OCI-M2 (cell line): ENCODE data around the gene ITGB1.
"Not testable (repeated sequence)": the region's sequence is repeated elsewhere in the genome, so short reads cannot be mapped to it uniquely, and the experiment has no call there.

ENCODE experiments used
- DNase-seq: peaks from one replicate; lab custom pipeline; 2025; ENCODE audit not compliant: unreplicated experiment; lab: John Stamatoyannopoulos, UW

ITGB1 gene

GRCh38 chr10:32980558-32981468 is 22.8 kb upstream of the ITGB1 start:
- peak; percentile 51 for DNase-seq

DNA sequence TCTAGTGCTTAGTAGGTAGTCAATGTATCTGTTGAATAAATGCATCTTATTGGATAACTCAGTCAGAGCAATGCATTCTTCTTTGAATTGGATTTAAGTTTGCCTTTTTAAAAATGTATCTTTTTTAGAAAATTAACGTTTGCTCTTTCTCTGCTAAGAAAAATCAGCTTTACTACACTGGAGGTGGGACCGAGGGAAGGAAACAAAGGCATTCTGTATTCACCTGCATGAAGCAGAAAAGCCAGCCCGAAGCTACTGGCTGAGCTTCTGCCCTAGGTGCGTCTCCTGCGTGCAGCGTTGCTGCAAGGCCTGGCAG is 22.2 kb upstream of the ITGB1 start:
- DNase-seq, result no peak

DNA sequence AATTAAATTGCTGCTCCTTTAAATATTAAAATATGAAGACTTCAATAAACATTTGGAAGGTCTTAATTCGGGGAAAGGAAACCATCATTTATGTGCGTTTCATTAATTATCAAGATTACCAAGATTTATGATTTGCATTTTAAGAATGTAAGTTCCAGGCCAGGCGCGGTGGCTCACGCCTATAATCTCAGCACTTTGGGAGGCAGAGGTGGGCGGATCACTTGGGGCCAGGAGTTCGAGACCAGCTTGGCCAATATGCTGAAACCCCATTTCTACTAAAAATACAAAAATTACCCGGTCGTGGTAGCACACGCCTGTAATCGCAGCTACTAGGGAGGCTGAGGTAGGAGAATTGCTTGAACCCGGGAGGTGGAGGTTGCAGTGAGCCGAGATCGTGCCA is 21.7 kb upstream of the ITGB1 start:
- not testable (repeated sequence) for DNase-seq

DNA sequence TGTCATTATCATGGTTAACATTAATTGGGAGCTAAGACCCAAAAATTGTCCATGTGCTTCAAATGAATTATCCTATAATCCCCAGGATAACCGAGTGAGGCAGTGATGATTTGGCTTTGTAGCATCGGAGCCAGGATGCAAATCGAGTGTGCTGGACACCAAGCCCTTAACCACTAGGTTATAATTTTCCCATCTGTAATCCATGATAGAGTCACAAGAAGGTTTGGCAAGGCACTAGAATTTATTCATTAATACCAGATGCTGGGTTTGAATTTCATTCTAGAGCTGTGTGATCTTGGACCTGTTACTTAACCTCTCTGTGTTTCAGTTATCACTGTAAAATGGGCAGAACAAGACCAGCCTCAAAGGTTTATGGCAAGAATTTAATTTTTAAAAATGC is 21.0 kb upstream of the ITGB1 start:
- DNase-seq, result no peak

GRCh38 chr10:32977846-32978809 is 20.1 kb upstream of the ITGB1 start:
- DNase-seq, result not testable (repeated sequence)

- no peak for DNase-seq
Measured at GRCh38 chr10:32976338-32976737, 18.3 kb upstream of the ITGB1 start.

GRCh38 chr10:32972929-32973328 is 14.9 kb upstream of the ITGB1 start:
- no peak for DNase-seq

DNA sequence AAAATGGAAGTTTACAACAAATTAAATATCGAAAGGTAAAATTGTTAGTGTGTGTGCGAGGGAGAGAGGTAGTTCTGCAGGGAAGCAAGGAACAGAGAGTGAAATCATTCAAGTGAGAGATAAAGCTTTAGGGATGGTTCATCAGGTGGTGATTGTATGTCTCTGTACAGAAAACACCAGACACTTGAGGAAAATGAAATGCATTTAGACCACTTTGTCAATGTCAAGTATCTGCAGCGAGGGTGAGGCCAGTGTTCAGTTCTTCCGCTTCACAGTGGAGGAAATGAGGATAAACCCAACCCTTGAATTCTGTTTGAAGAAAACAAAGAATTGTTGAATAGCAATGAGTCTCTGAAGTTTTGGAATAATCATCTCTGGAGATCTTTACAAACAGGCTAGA is 14.4 kb upstream of the ITGB1 start:
- DNase-seq, result no peak

DNA sequence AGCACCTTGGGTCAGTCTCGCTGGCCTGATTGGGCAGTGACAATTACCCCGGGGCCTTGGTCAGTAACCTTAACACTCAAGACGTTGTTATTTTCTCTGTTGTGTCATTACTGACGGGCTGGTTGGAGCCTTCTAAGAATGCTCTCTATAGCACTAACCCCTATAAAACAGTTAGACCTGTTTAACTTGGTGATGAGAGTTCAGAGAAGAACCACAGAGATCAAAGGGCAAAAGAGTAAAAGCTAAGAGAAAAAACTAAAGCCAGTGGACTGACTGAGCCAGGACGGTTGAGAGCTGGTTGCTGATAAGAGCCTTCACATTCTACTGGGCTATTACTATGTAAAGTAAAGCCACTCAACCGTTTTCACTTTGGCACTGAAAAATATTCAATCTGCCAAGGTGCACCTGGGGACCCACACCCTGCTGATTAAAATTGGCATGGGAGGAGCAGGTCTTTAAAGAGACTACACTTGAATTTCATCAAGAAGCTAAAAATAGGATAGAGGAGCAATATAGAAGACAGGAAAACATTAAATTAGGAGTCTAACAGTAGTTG is 13.6 kb upstream of the ITGB1 start:
- no peak for DNase-seq

DNA sequence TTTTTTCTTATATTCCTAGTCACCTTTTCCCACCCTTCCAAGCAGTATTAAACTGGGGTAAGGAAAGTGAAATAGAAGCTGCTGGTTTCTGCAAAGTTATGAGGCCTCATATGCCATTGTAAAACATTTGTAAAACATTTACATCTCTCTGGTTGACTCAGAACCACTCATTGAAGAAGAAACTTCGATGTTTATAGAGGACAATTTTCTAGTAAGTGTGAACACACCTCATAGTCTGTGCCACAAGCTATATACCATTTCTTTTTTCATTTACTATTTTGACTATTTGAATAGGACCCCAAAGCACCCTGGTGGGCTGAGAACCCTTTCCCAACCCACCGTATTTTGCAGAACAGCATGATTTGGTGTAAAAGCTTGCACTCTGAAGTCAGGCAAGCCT is 12.9 kb upstream of the ITGB1 start:
- no peak for DNase-seq

DNA sequence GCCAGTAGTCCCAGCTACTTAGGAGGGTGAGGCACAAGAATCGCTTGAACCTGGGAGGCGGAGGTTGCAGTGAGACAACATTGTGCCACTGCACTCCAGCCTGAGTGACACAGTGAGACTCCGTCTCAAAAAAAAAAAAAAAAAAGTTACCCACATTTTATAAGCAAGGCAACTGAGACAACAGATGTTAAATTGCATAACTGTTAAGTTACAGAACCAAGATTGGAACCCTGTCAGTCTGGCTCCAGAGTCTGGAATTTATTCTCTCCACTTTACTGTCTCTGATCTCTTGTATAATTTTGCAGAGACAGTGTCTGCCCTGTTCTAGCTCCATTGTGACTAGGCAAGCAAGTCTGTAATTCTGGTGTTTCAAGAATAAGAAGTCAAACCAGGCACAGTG is 6.2 kb upstream of the ITGB1 start:
- no peak for DNase-seq

GRCh38 chr10:32963096-32963495 is 5.1 kb upstream of the ITGB1 start:
- DNase-seq, result no peak

DNA sequence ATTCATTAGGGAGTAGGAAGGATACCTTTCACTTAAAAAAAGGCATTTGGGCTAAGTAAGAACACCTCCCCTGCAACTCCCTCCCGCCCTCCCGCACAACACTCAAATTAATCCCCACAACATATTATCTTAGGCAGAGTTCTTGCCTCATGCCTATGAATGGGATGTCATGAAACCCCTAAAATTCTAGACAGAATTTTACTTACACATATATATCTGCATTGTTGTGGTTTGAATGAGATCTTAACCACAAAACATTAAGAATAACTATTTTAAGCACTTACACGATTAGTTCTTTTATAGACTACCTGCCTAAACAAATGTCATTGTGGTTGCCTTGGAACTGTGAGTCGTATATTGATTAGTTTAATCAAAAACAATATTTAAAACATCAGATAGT is 4.5 kb upstream of the ITGB1 start:
- no peak for DNase-seq

- no peak for DNase-seq
Measured at GRCh38 chr10:32961895-32962369, 3.9 kb upstream of the ITGB1 start.

GRCh38 chr10:32961343-32961894 is 3.4 kb upstream of the ITGB1 start:
- DNase-seq, result no peak

DNA sequence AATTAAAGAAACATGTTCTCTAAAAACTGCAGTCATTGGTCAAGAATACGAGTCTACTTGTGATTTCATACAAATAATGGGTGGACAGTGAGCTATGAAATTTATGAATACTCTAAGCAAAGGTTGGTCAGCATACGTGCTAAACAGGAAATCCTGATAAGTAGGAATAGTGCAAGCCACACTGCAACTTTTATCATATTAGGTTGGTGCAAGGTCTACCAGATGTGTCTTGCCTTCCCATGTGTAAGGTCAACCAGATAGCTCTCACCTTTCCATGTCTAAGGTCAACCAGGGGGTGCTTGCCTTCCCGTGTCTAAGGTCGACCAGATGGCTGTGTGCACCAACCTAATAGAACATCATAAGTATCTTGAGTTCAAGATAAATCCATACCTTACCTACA is 2.0 kb upstream of the ITGB1 start:
- DNase-seq, result no peak

DNA sequence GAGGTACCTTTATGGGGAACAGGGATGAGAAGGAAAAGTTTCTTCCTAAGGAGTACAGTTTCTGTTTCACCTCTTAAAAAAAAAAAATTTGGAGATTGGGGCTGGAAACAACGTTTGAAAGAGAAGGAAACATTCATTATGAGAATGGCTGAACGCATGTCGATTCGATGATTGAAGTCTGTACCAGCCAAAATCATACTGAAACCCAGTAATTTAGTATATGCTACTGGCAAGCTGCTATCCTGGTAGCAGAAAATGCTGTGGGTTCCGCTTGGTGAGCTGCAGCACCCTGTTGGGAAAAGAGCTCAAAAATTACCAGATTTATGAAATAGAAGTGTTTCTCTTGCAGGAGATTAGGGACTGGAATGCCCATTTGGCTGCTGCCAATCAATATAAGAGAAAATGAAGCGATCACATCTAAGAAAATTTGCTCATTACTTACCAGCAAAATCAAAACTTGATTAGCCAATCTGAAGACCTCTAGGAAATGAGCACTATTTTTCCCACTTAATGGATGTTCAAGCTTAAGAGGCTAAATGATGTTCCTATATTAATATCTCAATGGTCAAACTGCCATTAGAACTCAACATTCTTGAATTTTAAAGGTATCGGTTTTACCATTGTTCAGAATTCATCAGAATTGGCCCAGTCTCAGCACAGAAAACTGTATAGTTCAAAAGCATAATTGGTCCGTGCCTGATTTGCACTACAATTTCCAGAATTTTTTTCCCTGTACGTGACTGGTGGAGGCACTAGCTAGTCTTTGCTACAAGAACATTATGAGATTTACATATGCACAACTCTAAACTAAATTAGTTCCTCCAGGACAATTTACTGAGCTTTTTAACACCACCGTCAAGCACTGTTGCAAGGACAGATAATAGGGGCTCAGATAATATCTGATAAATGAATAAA is 1.2 kb upstream of the ITGB1 start:
- DNase-seq, result no peak

DNA sequence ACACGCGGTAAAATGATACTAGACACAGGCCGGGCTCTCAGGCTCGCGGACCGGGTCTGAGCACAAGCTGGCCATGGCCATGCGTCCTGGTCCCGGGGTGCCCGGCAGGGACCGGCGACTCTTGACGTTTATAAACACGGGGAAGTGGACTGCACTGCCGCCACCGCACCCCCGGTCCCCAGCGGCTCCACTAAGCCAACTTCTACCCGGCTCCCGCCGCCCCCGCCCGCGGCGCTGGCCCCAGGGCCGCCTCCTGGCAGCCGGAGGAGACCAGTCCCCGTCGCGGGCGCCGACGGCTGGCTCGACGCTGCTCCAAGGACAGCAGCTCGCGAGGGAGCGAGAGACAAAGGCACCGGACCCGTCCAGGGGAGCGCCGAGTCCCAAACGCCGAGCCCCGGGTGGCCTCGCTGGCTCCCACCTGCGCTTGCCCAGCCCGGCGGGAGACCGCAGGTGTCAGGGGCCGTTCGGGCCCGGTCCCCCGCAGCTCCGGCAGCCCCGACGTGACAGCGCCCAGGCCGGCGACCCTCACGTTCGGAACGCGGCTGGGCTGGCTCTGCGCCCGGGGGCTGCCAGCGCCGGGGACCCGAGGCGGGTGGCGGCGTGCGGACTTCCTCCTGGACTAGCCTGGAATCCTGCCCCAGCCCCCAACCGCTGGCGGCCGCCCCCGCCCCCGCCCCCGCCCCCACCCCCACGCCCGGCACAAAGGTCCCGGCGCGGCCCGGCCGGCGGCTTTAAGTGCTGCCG is 517 bp downstream of the ITGB1 start:
- no peak for DNase-seq

DNA sequence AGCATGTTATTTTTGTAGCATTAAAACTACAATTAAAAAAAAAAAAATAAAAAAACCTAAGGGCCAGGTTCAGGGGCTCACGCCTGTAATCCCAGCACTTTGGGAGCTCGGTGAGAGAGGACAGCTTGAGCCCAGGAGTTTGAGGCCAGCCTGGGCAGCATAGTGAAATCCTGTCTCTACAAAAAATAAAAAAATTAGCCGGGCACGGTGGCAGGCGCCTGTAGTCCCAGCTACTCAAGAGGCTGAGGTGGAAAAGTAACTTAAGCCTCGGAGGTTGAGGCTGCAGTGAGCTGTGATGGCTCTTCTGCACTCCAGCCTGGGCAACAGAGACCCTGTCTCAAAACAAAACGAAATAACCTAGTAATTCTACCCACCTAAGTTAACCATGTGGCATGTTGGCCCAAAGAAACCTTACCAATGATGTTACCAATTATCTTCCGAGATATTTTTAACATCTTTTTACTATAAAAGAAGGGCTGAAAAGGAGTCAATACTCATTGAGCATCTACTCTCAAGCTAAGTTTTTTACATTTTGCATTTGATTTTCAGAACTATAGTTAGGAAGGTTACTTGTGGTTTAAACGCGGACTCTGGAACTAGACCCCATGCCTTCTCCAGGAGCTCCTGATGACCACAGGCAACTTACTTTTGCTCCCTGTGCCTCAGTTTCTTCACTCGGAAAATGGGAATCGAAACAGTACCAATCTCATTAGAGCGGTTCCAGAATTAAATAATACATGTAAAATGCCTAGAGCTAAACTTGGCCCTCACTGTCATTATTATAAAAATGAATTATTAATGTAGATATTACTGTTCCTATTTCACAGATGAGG is 1.4 kb downstream of the ITGB1 start:
- DNase-seq, result no peak
